ENCODE data around the gene DMRTA2. TPM values are rescaled to one million over a fixed set of nuclear protein-coding genes. Genes with fewer than 3 reads are reported as not detected.
"Not testable (repeated sequence)": the region's sequence is repeated elsewhere in the genome, so short reads cannot be mapped to it uniquely, and the experiment has no call there.

The DMRTA2 gene
- total RNA-seq, 6 experiments from 2014 or later, result 0.05 to 0.08 TPM; not detected in 4

DNA sequence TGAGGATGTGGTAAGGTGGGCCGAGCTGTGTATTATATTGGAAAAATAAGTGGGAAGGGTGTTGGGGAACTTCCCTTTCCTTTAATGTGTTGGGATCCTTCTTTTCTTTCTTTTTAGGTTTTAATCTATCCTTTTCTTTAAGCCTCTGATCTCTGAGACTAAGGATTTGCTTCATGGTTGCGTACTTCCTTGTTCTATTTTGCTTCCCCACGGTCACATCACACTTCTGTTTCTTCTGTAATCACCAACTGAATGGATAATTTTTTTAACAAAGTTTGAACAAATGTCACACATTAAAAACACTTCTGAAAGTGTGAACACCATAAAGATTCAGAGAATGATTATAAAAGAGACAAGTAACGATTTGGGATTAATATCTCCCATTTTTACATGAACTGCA lies 17.4 kb downstream of the DMRTA2 start:
- Mint-ChIP-seq H3K4me3 (no peak overlapping the region), H3K9me3 (0 out of 2 replicates have a peak, but pooled peaks cover 6% of the 10 kb centered on the region), H3K27me3 (ENCODE audit: insufficient read depth) (peaks cover 18% of the 10 kb centered on the region), H3K4me1 (ENCODE audit: low read depth) (no peaks in the 10 kb centered on the region), H3K27ac (no peak overlapping the region), H3K36me3 (ENCODE audit: low read depth) (no peaks in the 10 kb centered on the region)
- no peak for DNase-seq
- TF ChIP-seq, protein P1, sequence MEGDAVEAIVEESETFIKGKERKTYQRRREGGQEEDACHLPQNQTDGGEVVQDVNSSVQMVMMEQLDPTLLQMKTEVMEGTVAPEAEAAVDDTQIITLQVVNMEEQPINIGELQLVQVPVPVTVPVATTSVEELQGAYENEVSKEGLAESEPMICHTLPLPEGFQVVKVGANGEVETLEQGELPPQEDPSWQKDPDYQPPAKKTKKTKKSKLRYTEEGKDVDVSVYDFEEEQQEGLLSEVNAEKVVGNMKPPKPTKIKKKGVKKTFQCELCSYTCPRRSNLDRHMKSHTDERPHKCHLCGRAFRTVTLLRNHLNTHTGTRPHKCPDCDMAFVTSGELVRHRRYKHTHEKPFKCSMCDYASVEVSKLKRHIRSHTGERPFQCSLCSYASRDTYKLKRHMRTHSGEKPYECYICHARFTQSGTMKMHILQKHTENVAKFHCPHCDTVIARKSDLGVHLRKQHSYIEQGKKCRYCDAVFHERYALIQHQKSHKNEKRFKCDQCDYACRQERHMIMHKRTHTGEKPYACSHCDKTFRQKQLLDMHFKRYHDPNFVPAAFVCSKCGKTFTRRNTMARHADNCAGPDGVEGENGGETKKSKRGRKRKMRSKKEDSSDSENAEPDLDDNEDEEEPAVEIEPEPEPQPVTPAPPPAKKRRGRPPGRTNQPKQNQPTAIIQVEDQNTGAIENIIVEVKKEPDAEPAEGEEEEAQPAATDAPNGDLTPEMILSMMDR (IDR thresholded peaks at IDR 0.05), result no peak

DNA sequence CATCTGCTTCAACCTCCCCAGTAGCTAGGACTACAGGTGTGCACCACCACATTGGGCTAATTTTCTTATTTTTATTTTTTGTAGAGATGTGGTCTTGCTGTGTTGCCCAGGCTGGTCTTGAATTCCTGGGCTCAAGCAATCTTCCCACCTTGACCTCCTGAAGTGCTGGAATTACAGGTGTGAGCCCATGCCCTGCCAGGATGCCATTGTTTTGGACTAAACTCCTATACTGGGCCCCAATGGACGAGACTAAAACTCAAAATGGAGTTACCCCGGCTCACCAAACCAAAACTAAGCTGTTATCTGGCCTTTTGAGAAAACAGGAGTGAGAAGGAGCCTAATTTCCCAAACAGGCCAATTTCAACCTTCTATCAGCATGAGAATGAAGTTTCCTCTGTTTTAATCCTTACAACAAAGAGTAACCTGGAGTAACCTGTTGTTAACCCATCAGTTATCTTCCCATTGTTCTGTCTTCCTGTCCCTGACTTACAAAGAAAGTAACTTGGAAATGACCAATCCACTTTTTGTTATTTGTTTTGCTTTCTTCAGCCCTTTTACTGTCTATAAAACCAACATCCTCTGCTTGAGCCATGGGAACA lies 29.6 kb downstream of the DMRTA2 start:
- H3K4me3 Mint-ChIP-seq, result no peak overlapping the region
- no peaks in the 10 kb centered on the region for H3K4me1 Mint-ChIP-seq (ENCODE audit: low read depth)
- no peak for DNase-seq
- no peaks in the 10 kb centered on the region for H3K36me3 Mint-ChIP-seq (ENCODE audit: low read depth)
- no peaks in the 10 kb centered on the region for H3K9me3 Mint-ChIP-seq
- TF ChIP-seq, protein P1 (IDR thresholded peaks at IDR 0.05), result no peak
- peaks cover 5% of the 10 kb centered on the region for H3K27me3 Mint-ChIP-seq (ENCODE audit: insufficient read depth)
- H3K27ac Mint-ChIP-seq, result no peak overlapping the region

DNA sequence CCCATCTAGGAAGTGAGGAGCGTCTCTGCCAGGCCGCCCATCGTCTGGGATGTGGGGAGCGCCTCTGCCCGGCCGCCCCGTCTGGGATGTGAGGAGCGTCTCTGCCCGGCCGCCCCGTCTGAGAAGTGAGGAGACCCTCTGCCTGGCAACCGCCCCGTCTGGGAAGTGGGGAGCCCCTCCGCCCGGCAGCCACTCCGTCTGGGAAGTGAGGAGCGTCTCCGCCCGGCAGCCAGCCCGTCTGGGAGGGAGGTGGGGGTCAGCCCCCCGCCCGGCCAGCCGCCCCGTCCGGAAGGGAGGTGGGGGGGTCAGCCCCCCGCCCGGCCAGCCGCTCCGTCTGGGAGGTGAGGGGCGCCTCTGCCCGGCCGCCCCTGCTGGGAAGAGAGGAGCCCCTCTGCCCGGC lies 41.7 kb downstream of the DMRTA2 start:
- H3K27me3 Mint-ChIP-seq (ENCODE audit: insufficient read depth); DNase-seq; H3K4me1 Mint-ChIP-seq (ENCODE audit: low read depth); H3K36me3 Mint-ChIP-seq (ENCODE audit: low read depth); H3K27ac Mint-ChIP-seq; H3K4me3 Mint-ChIP-seq; H3K9me3 Mint-ChIP-seq: not testable (repeated sequence)

DNA sequence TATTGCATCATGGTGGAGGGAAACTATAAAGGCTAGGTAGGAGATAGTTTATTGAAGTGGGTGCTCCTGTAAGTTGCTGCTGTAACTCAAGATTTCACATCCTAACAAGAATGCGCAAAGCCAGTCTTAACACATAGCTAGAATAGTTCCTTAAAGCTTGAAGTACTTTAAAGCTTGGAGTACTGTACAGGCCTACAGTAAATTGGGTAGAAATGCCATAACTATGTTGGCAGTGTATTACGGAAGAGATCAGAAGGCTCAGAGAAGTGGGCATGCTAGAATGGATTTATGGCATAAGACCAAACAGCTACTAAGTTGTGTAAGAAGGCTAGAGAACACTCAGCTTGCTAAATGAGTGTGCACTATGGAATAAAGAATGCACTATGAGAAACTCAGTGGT lies 44.5 kb downstream of the DMRTA2 start:
- no peak overlapping the region for H3K4me3 Mint-ChIP-seq
- no peak for DNase-seq
- H3K9me3 Mint-ChIP-seq, result no peaks in the 10 kb centered on the region
- TF ChIP-seq, protein P1 (IDR thresholded peaks at IDR 0.05), result no peak
- peaks cover 4% of the 10 kb centered on the region; the same call in 1 of the 2 replicates for H3K27me3 Mint-ChIP-seq (ENCODE audit: insufficient read depth)
- H3K4me1 Mint-ChIP-seq (ENCODE audit: low read depth), result no peaks in the 10 kb centered on the region
- no peak overlapping the region for H3K27ac Mint-ChIP-seq
- no peaks in the 10 kb centered on the region for H3K36me3 Mint-ChIP-seq (ENCODE audit: low read depth)

- TF ChIP-seq, protein P1 (IDR thresholded peaks at IDR 0.05), result no peak
- Mint-ChIP-seq H3K27ac (no peak overlapping the region), H3K36me3 (ENCODE audit: low read depth) (no peaks in the 10 kb centered on the region), H3K27me3 (ENCODE audit: insufficient read depth) (peaks cover 8% of the 10 kb centered on the region), H3K9me3 (no peaks in the 10 kb centered on the region), H3K4me3 (no peak overlapping the region), H3K4me1 (ENCODE audit: low read depth) (peaks cover 8% of the 10 kb centered on the region)
- no peak for DNase-seq
Observed at GRCh38 chr1:50373532-50373931, 49.7 kb downstream of the DMRTA2 start.

DNA sequence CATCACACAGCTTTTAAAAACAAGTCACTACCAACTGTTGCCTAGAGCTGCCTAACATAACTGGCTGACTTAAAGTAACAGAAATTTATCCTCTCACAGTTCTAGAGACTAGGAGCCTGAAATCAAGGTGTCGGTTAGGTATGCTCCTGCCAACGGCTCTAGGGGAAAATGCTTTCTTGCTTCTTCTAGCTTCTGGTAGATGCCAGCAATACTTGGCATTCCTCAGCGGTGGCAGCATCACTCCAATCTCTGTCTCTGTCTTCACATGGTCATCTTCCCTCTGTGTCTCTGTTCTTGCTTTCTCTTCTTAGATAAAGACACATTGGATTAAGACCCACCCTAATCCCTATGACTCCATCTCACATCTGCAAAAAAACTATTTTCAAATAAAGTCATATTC lies 51.5 kb downstream of the DMRTA2 start:
- H3K27me3 Mint-ChIP-seq (ENCODE audit: insufficient read depth), result peaks cover 11% of the 10 kb centered on the region
- TF ChIP-seq, protein P1 (IDR thresholded peaks at IDR 0.05), result no peak; the same call in 1 of the 2 replicates
- no peaks in the 10 kb centered on the region for H3K9me3 Mint-ChIP-seq
- H3K4me1 Mint-ChIP-seq (ENCODE audit: low read depth), result peaks cover 14% of the 10 kb centered on the region
- H3K36me3 Mint-ChIP-seq (ENCODE audit: low read depth), result no peaks in the 10 kb centered on the region
- H3K27ac Mint-ChIP-seq, result no peak overlapping the region
- DNase-seq, result peak; percentile 7
- no peak overlapping the region for H3K4me3 Mint-ChIP-seq

Measured in HFFc6 (cell line).